GM12878 (cell line): ENCODE measurements around the gene FGF13. TPM values are rescaled to one million over a fixed set of nuclear protein-coding genes. Genes with fewer than 3 reads are reported as not detected.

Experiments
- ATAC-seq: fragments of 200-7000 bp; cut with Tn5 transposase; 3 replicates; pipeline ENCODE4 v1.9.1; 2020; ENCODE audit warnings: mild to moderate bottlenecking, moderate library complexity
- BruUV-seq: library from RNA; stranded (reverse); fragments of 400-500 nt; replicated peaks from 2 replicates; lab custom pipeline; 2021; lab: Mats Ljungman, UMichigan
- CTCF ChIA-PET: fragments of 300-600 bp; sonication (Branson Sonifier 250); formaldehyde crosslinking; extraction: SDS; loops from one replicate; lab custom pipeline; 2021; ENCODE audit warnings: inconsistent platforms; lab: Yijun Ruan, JAX
- POLR2A ChIA-PET: fragments of 350-600 bp; formaldehyde crosslinking; extraction: SDS; loops from one replicate; lab custom pipeline; 2021; ENCODE audit warnings: inconsistent platforms; lab: Charles Lee
- RAD21 ChIA-PET: fragments of 300-600 bp; sonication (Branson Sonifier 250); formaldehyde crosslinking; loops from one replicate; lab custom pipeline; 2023; ENCODE audit warnings: antibody characterized with exemption; ENCODE audit not compliant: unreplicated experiment; lab: Charles Lee
- SMC1A ChIA-PET: fragments of 300-600 bp; sonication (Branson Sonifier 250); formaldehyde crosslinking; loops from one replicate; lab custom pipeline; 2023; ENCODE audit not compliant: unreplicated experiment, uncharacterized antibody; lab: Charles Lee
- DNase-seq: peaks from one replicate; pipeline ENCODE4 v3.0.0-alpha.2; 2011; ENCODE audit warnings: low read depth, low spot score
- FAIRE-seq: peaks from 3 replicates; lab custom pipeline; 2011; peaks lifted over from hg19 to GRCh38; lab: Jason Lieb, UNC
- H2AFZ ChIP-seq: 2 replicates; pipeline ENCODE4 v1.6.0; 2011; ENCODE audit warnings: low read depth, low read length, control low read depth; ENCODE audit not compliant: control insufficient read depth
- H3K27ac ChIP-seq: 2 replicates; pipeline ENCODE4 v1.5.1; 2011; ENCODE audit warnings: control low read depth; ENCODE audit not compliant: control insufficient read depth, insufficient read depth
- H3K27me3 ChIP-seq, 2 experiments: replicated peaks in 1 of 2; 2 replicates each; pipeline versions ENCODE4 v1.6.0 to v1.6.1; 2011; ENCODE audit warnings: low read length in 1 of 2; ENCODE audit not compliant: control insufficient read depth in 2 of 2, insufficient read depth in 2 of 2
- H3K36me3 ChIP-seq, 2 experiments: 2 replicates each; pipeline ENCODE4 v1.5.1; 2011; ENCODE audit warnings: low read length in 1 of 2; ENCODE audit not compliant: control insufficient read depth in 2 of 2, insufficient read depth in 2 of 2
- H3K4me1 ChIP-seq: 2 replicates; pipeline ENCODE4 v1.6.1; 2011; ENCODE audit warnings: mild to moderate bottlenecking, low read length, moderate library complexity, mixed read lengths; ENCODE audit not compliant: control insufficient read depth, insufficient read depth
- H3K4me2 ChIP-seq: 2 replicates; pipeline ENCODE4 v1.6.0; 2011; ENCODE audit warnings: control low read depth; ENCODE audit not compliant: control insufficient read depth, insufficient read depth
- H3K4me3 ChIP-seq: fragments of 200-600 bp; sonication (generic); 2 replicates; pipeline ENCODE4 v1.5.1; 2016
- H3K79me2 ChIP-seq: 2 replicates; pipeline ENCODE4 v1.6.0; 2011; ENCODE audit warnings: low read length; ENCODE audit not compliant: control insufficient read depth, insufficient read depth
- H3K9ac ChIP-seq: 2 replicates; pipeline ENCODE4 v1.8.0; 2011; ENCODE audit warnings: low read length, control low read depth, mixed read lengths; ENCODE audit not compliant: control insufficient read depth, insufficient read depth
- H3K9me3 ChIP-seq: replicated peaks from 3 replicates; pipeline ENCODE4 v1.5.1; 2011; ENCODE audit warnings: mild to moderate bottlenecking, low read length; ENCODE audit not compliant: control insufficient read depth, insufficient read depth
- H4K20me1 ChIP-seq: 2 replicates; pipeline ENCODE4 v1.6.0; 2011; ENCODE audit not compliant: control insufficient read depth, insufficient read depth
- BCL11A ChIP-seq: IDR thresholded peaks from 2 replicates; pipeline ENCODE4 v1.6.1; 2011; ENCODE audit warnings: low read depth, low read length
- HDAC6 ChIP-seq: fragments of 200-600 bp; sonication (generic); IDR thresholded peaks from one replicate; pipeline ENCODE4 v1.8.0; 2017; ENCODE audit warnings: antibody characterized with exemption; ENCODE audit not compliant: unreplicated experiment
- NFXL1 ChIP-seq: fragments of 450-650 bp; IDR thresholded peaks from 2 replicates; pipeline ENCODE4 v1.6.1; 2017; ENCODE audit warnings: antibody characterized with exemption, mild to moderate bottlenecking, borderline replicate concordance
- POLR2A ChIP-seq: IDR thresholded peaks from 2 replicates; pipeline ENCODE4 v1.6.1; 2011; ENCODE audit warnings: low read depth, mild to moderate bottlenecking, low read length
- RCOR1 ChIP-seq: conservative IDR thresholded peaks from 2 replicates; pipeline ENCODE4 v1.6.1; 2012; ENCODE audit warnings: low read depth, low read length, improper control_type of control experiment
- WGBS: methylation state at CpG from one replicate; pipeline ENCODE4 v1.1.6; 2016; ENCODE audit warnings: low lambda C conversion rate; ENCODE audit not compliant: insufficient replicate concordance, insufficient coverage; ENCODE audit errors: missing lambda C conversion rate; 5-methylcytosine and 5-hydroxymethylcytosine counted together
- in situ Hi-C: fragments of 300-500 bp; cut with MboI; formaldehyde crosslinking; loops from 9 replicates; pipeline ENCODE4 v1.14.3; 2018; ENCODE audit warnings: mixed read lengths
- intact Hi-C: fragments of 100-400 bp; cut with micrococcal nuclease; formaldehyde crosslinking; loops from one replicate; pipeline ENCODE4 v1.14.2; 2022; ENCODE audit not compliant: unreplicated experiment
- polyA plus RNA-seq, 11 experiments: library from polyadenylated mRNA; depleted of rRNA in 4 of 11; unstranded in 6 of 11; stranded (reverse) in 5 of 11; fragments of >200 nt; fragmentation: Nextera tagmentation in 4 of 11; fragmentation: Illumina TruSeq in 1 of 11; extraction: Ambion mirVana in 4 of 11; extraction: Trizol in 1 of 11; gene quantifications; 1 replicate in 1 of 11; 2 replicates in 10 of 11; pipeline versions ENCODE4 v1.2.1 to v1.2.3, GENCODE V29; 2011 to 2016; ENCODE audit warnings: inconsistent platforms in 2 of 11, missing spikeins in 2 of 11, low read depth in 1 of 11
- total RNA-seq, 4 experiments: library from RNA; depleted of rRNA in 3 of 4; stranded (reverse); fragments of >200 nt in 3 of 4; fragmentation: Illumina TruSeq in 1 of 4; extraction: Trizol in 1 of 4; gene quantifications; 2 replicates each; pipeline versions ENCODE4 v1.2.1 to v1.2.3, GENCODE V29; 2013 to 2021
- TF ChIP-seq, protein P1 (sequence below): fragments of 450-650 bp; IDR thresholded peaks from 2 replicates; pipeline ENCODE4 v1.6.1; 2018; ENCODE audit warnings: mild to moderate bottlenecking, low read depth, moderate library complexity; ENCODE audit not compliant: partially characterized antibody
- TF ChIP-seq, protein P2 (sequence below): fragments of 450-650 bp; IDR thresholded peaks from 2 replicates; pipeline ENCODE4 v1.6.1; 2017; ENCODE audit warnings: antibody characterized with exemption, mild to moderate bottlenecking, moderate library complexity

Gene FGF13
- total and polyA plus RNA-seq, 10 of the 15 experiments (the other 5 are each of a cell fraction or from before 2014, with no cell fraction given) = 0.08 to 0.68 (median 0.28) TPM; not detected in 1

DNA sequence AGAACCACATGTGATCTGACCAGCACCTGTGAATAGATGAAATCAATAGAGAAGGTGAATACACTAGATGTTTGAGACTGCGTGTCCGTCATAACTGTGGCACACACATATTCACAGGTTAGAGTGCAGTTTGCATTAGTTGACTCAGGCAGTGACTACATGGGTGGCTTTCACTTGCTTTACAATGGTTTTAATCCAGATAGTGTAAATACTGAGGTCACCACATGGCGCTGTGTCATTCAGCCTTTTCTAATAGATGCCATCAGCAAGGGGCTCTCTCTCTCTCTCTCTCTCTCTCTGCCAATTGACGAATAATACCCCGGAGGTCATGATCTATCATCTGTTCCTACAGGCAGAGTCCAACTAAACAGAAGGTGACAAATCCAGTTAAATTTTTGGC is 30.7 kb upstream of the FGF13 start:
- BruUV-seq = no TSS peak
- in situ Hi-C loops = loop anchor here (10.0 kb wide), 2 partner anchors 547 to 617 kb away; no protein-coding TSS in a partner anchor

More for the DNA sequence above, 30.7 kb upstream of the FGF13 start:
- no peak for DNase-seq
- intact Hi-C loops = no loop called here
- Histone ChIP-seq H3K79me2 (no peaks in the 10 kb centered on the region), H3K4me1 (no peaks in the 10 kb centered on the region), H4K20me1 (no peaks in the 10 kb centered on the region), H3K4me3 (no peak overlapping the region), H3K9me3 (no peaks in the 10 kb centered on the region), H3K9ac (no peak overlapping the region), H3K36me3 (no peaks in the 10 kb centered on the region), H3K27ac (no peak overlapping the region), H3K27me3 (no peaks in the 10 kb centered on the region), H2AFZ (no peak overlapping the region), H3K4me2 (no peak overlapping the region)
- SMC1A ChIA-PET = no interaction called here
- no peak for FAIRE-seq
- 76% methylated on average over 5 of the region's 5 CpGs for WGBS
- no peak for ATAC-seq
- POLR2A ChIA-PET = no interaction called here
- no peak for TF ChIP-seq BCL11A
- no peak for TF ChIP-seq NFXL1
- no peak for TF ChIP-seq RCOR1
- TF ChIP-seq, protein P1, sequence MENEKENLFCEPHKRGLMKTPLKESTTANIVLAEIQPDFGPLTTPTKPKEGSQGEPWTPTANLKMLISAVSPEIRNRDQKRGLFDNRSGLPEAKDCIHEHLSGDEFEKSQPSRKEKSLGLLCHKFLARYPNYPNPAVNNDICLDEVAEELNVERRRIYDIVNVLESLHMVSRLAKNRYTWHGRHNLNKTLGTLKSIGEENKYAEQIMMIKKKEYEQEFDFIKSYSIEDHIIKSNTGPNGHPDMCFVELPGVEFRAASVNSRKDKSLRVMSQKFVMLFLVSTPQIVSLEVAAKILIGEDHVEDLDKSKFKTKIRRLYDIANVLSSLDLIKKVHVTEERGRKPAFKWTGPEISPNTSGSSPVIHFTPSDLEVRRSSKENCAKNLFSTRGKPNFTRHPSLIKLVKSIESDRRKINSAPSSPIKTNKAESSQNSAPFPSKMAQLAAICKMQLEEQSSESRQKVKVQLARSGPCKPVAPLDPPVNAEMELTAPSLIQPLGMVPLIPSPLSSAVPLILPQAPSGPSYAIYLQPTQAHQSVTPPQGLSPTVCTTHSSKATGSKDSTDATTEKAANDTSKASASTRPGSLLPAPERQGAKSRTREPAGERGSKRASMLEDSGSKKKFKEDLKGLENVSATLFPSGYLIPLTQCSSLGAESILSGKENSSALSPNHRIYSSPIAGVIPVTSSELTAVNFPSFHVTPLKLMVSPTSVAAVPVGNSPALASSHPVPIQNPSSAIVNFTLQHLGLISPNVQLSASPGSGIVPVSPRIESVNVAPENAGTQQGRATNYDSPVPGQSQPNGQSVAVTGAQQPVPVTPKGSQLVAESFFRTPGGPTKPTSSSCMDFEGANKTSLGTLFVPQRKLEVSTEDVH = no peak
- TF ChIP-seq, protein P2, sequence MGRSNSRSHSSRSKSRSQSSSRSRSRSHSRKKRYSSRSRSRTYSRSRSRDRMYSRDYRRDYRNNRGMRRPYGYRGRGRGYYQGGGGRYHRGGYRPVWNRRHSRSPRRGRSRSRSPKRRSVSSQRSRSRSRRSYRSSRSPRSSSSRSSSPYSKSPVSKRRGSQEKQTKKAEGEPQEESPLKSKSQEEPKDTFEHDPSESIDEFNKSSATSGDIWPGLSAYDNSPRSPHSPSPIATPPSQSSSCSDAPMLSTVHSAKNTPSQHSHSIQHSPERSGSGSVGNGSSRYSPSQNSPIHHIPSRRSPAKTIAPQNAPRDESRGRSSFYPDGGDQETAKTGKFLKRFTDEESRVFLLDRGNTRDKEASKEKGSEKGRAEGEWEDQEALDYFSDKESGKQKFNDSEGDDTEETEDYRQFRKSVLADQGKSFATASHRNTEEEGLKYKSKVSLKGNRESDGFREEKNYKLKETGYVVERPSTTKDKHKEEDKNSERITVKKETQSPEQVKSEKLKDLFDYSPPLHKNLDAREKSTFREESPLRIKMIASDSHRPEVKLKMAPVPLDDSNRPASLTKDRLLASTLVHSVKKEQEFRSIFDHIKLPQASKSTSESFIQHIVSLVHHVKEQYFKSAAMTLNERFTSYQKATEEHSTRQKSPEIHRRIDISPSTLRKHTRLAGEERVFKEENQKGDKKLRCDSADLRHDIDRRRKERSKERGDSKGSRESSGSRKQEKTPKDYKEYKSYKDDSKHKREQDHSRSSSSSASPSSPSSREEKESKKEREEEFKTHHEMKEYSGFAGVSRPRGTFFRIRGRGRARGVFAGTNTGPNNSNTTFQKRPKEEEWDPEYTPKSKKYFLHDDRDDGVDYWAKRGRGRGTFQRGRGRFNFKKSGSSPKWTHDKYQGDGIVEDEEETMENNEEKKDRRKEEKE = no peak
- no peak for TF ChIP-seq HDAC6
- TF ChIP-seq POLR2A = no peak
- RAD21 ChIA-PET = no interaction called here
- CTCF ChIA-PET = interaction anchor here (0.6 to 1.1 kb wide), 5 partner anchors 9 to 615 kb away, joined by 3 to 4 read pairs (median 3); no protein-coding TSS in a partner anchor
